HG03432 (cell line): ENCODE results near the gene SMIM45.
A peak's percentile ranks its signal among the peaks of the same experiment; 100 is the strongest.

Source experiments
- ATAC-seq: cut with Tn5 transposase; IDR thresholded peaks from one replicate; pipeline ENCODE4 v1.9.1; 2021; ENCODE audit warnings: mild to moderate bottlenecking, moderate library complexity; ENCODE audit not compliant: unreplicated experiment

Gene SMIM45

GRCh38 chr22:41998361-41999261 lies 46.7 kb downstream of the SMIM45 start, which contains the start of gene WBP2NL:
Gene WBP2NL, plus strand, starts transcription at chr22:41998788. Its CDS starts 31 bp downstream, at chr22:41998819.
- peak; percentile 90 for ATAC-seq

GRCh38 chr22:42000466-42000865 lies 48.5 kb downstream of the SMIM45 start:
- ATAC-seq: no peak

DNA sequence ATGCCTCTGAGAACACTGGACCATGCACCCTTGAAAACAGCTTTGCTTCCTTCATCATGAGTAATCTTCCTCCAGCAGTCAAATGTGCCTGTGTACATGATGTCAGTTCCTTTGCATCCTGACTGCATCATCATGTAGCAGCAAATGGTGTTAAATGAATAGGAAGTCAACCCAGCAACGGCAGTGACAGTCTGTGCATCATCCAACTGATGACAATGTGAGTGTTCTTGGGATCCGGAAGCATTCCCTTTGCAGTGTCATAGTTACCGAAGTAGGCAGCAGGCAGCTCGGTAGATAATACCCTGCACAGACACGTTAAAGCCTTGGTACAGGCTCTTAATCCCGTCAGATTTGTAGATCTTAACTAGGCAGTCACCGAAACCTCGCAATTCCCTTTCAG lies 49.2 kb downstream of the SMIM45 start:
- ATAC-seq: no peak

DNA sequence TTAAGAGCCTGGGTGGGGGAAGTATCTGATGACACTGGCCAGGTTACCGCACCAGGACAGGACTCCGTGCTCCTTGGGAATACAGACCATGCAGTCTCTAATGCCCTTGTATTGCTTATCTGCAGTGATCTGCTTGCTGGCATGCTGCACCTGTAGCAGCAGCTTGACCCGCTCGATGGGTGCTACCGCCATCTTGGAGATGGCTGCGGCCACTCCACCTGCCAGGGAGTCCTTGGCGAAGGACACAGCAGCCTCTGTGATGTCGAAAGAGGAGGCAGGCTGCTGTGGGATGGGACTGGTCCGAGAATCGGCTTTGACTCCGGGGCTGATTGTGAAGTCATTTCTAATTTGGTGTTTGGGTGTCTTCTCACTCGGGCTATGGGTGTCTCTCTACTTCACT lies 49.8 kb downstream of the SMIM45 start:
- ATAC-seq: no peak

DNA sequence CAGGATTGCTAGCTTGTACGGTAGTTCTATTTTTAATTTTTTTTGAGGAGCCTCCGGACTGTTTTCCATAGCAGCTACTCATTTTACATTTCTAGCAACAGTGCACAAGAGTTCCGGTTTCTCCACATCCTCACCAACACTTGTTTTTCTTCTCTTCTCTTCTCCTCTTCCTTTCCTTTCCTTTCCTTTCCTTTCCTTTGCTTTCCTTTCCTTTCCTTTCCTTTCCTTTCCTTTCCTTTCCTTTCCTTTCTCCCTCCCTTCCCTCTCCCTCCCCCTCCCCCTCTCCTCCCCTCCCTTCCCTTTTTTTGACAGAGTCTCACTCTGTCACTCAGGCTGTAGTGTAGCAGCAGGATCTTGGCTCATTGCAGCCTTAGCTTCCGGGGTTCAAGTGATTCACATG lies 56.0 kb downstream of the SMIM45 start:
- ATAC-seq: no peak
